ENCODE data around the gene ITPR1.

DNA sequence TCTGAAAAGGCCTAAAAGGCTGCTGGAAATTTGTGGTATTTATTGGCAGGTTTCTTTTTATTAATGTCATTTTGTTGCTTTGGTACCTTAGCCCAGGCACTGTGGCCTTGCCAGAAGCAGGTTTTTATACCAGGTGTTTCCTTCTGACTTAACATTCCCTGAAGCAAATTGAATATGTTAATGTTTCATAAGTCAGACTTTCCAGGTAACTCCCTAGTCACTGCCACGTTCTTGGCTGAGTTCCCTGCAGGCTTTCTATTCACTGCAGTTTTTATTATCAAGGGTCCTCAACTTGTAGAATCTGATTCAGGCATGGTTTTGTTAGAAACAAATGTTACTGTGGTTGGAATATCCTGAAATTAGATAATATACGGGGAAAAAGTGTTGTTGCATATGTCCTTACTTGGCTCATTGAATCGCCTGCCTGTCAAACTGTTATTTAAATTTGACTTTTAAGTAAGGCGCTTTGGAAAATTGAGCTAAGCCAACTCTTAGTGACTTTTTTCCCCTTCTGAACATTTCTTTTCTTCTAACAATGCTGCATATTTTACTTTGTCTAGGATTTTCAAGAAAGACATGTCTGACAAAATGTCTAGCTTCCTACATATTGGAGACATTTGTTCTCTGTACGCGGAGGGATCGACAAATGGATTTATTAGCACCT is 22.9 kb downstream of the ITPR1 start:
- TF ChIP-seq, protein P1, sequence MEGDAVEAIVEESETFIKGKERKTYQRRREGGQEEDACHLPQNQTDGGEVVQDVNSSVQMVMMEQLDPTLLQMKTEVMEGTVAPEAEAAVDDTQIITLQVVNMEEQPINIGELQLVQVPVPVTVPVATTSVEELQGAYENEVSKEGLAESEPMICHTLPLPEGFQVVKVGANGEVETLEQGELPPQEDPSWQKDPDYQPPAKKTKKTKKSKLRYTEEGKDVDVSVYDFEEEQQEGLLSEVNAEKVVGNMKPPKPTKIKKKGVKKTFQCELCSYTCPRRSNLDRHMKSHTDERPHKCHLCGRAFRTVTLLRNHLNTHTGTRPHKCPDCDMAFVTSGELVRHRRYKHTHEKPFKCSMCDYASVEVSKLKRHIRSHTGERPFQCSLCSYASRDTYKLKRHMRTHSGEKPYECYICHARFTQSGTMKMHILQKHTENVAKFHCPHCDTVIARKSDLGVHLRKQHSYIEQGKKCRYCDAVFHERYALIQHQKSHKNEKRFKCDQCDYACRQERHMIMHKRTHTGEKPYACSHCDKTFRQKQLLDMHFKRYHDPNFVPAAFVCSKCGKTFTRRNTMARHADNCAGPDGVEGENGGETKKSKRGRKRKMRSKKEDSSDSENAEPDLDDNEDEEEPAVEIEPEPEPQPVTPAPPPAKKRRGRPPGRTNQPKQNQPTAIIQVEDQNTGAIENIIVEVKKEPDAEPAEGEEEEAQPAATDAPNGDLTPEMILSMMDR (IDR thresholded peaks at IDR 0.05) = no peak
- TF ChIP-seq POLR2A (IDR thresholded peaks at IDR 0.05) = no peak

Data from heart left ventricle (tissue), 13 donors.